Measurements from ENCODE around the gene SLC5A12.

The SLC5A12 gene, protein sequence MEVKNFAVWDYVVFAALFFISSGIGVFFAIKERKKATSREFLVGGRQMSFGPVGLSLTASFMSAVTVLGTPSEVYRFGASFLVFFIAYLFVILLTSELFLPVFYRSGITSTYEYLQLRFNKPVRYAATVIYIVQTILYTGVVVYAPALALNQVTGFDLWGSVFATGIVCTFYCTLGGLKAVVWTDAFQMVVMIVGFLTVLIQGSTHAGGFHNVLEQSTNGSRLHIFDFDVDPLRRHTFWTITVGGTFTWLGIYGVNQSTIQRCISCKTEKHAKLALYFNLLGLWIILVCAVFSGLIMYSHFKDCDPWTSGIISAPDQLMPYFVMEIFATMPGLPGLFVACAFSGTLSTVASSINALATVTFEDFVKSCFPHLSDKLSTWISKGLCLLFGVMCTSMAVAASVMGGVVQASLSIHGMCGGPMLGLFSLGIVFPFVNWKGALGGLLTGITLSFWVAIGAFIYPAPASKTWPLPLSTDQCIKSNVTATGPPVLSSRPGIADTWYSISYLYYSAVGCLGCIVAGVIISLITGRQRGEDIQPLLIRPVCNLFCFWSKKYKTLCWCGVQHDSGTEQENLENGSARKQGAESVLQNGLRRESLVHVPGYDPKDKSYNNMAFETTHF

DNA sequence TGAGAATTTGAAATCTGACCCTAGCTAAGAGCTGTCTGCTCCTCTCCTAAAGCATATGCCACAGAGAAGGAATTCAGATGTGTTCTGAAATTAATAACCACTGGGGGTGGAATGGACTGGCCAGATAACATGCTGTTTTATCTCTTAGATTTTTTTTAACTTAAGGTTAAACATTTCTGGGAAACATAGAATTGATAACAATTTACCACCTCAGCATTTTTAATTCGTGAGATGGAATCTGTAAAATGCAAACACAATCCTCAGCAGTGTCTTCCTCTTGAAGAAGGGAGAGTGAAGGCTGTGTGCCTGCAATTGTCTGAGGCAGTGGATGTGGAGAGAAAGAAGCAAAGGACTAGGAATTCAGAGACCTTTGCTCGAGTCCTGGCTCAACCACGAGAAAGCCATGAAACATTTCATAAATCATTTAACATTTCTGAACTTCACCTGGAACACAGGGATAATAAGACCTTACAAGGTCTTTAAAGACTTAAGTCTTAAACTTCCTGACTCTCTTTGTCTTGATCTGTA is at the start of gene SLC5A12:
Gene SLC5A12, minus strand, starts transcription at position 113 of the 528 bp plus-strand sequence. CDS start 346 bp downstream, outside the sequence.
- DNase-seq (ENCODE audit: low read depth): no peak

DNA sequence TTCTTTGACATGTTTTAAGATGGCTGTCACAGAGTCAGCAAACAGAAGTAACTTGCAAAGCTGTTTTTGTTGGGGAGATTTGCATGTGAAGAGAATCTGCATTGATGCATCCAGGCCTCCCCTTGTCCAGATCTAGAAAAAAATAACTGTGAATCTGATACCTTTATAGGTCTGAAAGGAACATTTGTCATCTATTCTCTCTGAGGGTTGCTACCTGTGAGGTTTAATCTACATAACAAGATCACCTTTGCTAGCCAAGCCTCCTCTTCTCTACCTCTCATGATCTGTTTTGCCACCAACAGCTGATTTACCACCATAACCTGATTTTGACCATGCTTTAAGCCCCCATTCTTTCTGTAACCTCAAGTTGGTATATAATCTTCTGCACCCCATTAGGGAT is 47.2 kb upstream of the SLC5A12 start:
- DNase-seq (ENCODE audit: low read depth): no peak

DNA sequence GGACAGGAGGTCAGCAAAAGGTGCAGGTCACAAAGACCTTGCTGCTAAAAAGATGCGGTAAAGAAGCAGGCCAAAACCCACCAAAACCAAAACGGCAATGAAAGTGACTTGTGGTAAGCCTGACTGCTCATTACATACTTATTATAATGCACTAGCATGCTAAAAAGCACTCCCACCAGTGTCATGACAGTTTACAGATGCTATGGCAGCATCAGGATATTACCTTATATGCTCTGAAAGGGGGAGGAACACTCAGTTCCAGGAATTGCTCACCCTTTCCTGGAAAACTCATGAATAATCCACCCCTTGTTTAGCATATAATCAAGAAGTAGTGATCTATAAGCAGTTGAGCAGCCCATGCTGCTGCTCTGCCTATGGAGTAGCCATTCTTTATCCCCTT is 45.2 kb upstream of the SLC5A12 start:
- DNase-seq (ENCODE audit: low read depth): no peak

DNA sequence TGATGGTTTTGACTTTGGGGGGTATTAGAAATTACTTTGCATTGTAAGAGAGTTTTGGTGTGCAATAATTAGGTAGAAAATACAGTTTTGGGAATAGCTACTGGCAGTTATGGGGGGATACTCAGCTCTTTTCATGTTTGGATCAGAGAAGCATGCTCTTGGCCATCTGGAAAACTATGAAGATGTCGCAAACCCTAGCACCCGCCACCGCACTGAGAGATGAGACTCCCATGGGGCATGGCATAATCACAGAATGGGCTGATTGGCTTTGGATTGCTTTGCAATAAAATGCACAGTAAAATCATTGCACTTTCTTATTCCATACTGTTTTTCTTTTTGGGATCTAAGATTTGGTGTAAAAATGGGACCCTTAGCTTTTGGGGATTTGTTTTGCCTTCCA is 43.5 kb upstream of the SLC5A12 start:
- DNase-seq (ENCODE audit: low read depth): no peak

DNA sequence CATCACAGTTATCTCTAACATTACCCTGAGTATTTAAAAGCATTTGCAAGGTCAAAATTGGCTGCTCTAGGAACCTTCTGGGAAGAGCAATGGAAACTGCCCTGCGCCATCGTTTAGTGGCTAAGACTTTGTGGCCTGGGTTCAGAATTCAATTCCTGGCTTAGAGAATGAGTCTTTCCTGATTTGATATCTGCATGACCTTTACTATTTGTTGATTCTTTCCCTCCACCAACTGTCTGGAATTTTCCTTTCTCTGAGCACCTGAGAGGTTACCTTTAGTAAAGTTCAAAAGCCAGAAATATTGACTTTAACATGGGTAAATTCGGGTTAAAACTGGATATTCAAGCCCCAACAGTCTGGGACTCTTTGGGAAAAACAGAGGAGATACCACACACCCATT is 43.0 kb upstream of the SLC5A12 start:
- no peak for DNase-seq (ENCODE audit: low read depth)

DNA sequence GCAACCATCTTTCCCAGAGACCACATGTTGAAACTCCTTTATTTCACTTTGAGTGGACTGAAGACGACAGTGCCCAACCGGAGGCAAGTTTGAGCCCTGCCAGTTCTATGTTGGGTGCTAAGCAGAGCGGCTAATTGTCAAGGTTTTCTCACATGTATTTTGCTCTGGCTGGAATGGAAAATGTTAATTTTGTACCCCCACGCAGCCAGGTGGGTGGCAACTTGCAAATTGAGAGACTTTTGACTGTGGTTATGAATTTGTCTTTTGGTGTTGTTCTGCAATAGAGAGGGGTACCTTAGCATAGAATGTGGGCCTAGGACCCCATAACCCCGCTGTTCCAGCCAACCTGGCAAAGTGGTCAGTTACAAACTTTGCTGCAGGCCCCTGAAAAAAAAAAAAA is 42.5 kb upstream of the SLC5A12 start:
- no peak for DNase-seq (ENCODE audit: low read depth)

DNA sequence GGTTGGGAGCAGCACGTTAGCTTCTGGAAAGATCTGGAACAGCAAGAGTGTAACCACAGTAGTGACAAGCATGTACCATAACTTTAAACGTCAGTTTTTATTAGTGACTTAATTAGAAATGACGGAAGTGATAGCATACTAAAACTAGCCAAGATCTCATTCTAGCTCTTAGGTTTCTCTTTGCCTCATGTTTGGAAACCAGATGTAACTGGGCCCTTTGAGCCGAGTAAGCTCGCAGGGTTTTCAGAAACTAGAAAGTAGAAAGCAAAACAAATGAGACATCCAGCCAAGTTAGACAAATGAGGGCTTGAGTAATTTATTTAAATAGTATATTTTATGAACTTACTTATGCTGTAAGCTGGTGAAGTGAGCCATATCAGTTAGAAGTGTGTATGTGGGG is 40.2 kb upstream of the SLC5A12 start:
- DNase-seq (ENCODE audit: low read depth): no peak

DNA sequence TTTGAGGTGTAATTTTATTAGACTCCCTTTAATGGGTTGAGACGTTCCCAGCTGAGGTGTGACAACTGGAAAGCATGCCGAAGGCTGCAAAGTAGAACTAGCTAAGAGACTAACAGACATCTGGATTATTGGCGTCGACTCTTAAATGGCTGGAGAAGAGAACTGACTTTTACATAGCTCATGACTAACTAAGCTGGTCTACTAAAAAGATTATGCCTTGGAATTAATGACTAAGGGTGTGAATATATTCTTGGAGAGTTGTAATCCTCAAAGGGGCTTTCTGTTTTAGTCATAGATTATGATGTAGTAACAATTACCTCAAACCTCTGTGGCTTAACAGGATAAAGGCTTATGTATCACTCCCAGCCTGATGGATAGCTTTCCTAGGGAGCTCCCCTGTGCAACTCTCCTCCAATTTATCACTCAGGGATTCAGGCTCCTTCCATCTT is 39.5 kb upstream of the SLC5A12 start:
- no peak for DNase-seq (ENCODE audit: low read depth)

DNA sequence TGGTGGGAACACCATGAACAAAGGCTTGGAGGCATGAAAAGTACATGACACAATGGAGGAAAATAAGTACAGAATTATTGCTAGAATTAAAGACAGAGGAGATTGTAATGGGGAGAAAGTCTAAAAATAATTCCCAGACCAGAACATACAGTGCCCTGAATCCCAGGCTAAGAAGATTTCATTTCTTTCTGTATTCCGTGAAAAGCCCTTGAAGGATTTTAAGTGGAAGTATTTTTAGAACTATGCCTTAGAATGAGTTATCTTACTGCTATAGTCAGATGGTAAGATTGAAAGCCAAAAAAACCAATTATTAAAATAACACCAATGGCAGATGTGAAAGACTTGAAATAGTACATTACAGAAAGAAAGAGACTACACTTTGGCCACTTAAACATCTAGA is 36.1 kb upstream of the SLC5A12 start:
- DNase-seq (ENCODE audit: low read depth): no peak

DNA sequence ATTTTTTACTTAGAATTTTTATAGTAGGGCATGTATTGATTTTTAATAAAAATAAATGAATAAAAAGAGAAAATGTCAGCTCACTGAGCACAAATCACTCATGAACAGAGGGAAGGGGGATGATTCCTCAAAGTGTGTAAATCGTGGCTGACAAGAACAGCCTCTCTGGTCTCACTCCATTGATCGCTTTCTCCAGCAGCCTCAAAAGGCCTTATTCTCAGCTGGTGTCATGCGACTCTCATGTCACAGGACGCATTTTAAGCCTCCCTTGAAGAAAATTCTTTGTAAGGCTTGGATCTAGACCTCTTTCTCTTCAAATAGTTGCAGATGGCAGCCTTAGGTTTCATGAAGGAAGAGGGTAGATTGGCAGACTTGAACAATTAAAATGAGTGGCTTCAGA is 33.9 kb upstream of the SLC5A12 start:
- DNase-seq (ENCODE audit: low read depth): no peak

DNA sequence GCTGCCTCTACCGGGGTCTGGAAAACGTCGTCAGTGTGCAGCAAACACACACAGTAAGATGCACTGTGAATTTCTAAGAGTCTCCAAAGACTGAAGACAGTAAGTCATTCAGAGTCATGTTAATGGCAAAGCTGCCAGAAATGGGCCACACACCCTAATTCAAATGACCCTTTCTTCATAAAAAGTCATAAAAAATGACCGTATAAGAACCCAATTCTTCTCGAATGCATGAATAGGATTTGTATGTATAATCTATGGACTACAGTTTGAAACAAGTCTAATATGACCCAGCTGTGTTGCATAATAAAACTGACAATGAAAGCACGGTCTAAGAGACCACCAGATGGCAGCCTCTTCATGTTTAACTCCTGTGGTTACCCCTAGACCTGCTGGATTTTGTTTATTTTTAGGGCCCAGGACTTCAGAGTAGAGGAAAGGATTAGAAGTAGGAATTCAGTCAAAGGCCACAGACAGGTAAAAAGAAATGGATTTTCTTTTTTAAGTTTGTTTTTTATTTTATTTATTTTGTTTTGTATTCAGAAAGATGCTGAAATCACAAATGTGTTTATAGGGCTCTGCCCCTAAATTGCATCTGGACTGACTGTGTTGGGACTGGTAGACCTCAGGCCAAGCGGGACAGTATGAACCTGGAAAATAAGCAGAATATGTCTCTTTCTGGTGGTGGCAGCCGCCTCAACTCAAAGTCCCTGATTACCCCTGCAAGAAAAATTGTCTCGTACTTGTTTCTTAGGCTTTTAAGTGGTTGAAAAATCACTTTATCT is 32.1 kb upstream of the SLC5A12 start:
- DNase-seq (ENCODE audit: low read depth): no peak

DNA sequence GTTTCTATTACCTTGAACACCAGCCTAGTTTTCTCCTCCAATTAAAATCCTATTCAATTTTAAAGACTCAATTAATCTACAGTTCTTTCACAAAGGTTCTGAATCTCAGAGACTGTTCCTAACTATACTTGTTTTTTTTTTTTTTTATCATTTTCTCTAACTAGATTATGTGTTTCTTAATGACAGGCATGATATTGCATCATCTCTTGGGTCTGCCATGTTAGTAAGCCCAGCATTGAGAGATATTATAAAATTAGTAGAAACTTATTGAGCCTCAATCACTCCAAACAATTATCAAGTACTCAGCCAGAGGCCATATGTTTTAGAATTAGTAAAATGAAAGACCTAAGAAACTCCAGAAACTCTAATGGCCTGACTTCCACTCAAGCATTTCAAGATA is 28.1 kb upstream of the SLC5A12 start:
- no peak for DNase-seq (ENCODE audit: low read depth)

DNA sequence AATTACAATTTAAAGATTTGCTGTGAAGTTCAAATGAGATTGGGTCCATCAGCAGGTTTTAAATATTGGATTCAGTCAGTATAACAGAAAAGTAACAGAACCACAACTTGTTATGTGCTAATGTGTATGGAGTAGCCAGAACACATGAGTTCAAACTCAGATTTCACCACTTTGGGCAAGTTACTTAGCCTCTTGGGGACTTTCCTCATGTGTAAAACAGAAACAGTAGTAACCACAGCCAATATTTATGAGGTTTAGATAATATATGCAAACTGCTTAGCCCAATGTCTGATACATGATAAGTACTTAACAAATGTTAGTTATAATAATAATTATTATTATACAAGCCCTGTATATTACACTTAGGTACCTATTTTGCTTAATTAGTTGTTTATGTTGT is 21.8 kb upstream of the SLC5A12 start:
- DNase-seq (ENCODE audit: low read depth): no peak

DNA sequence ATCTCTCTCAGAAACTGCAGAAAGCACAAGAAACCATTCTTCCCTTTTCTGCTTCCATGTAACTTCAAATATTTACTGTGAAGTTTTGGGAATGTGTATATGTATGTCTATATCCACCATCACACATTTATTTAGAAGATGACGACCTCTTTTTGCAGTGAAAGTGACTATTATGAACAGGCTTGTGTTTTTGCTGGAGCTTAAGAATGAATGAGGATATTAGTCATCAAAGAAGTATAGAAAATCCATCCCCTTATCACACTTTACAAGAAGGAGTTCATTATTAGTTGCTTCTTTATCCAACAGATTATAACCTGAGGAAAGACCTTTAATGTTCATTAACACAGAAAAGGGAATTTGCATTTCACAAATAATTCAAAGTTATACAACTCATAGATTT is 21.1 kb upstream of the SLC5A12 start:
- DNase-seq (ENCODE audit: low read depth): no peak

DNA sequence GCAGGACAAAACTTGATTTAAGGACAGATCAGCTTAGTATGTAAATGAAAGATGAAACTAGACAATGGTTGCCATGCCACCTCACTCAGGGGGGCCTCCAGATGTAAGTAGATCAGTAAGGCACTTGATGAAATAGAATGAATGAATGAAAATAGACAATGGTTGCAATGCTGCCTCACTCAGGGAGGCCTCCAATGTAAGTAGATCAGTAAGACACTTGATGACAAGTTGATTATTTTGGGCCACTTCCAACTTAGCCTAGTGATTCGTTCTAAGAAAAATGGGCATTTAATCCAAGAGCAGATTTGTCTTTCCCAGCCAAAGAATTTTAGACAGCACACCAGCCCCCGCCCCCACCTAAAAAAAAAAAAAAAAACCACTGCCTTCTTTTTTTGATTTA is 19.2 kb upstream of the SLC5A12 start:
- no peak for DNase-seq (ENCODE audit: low read depth)

DNA sequence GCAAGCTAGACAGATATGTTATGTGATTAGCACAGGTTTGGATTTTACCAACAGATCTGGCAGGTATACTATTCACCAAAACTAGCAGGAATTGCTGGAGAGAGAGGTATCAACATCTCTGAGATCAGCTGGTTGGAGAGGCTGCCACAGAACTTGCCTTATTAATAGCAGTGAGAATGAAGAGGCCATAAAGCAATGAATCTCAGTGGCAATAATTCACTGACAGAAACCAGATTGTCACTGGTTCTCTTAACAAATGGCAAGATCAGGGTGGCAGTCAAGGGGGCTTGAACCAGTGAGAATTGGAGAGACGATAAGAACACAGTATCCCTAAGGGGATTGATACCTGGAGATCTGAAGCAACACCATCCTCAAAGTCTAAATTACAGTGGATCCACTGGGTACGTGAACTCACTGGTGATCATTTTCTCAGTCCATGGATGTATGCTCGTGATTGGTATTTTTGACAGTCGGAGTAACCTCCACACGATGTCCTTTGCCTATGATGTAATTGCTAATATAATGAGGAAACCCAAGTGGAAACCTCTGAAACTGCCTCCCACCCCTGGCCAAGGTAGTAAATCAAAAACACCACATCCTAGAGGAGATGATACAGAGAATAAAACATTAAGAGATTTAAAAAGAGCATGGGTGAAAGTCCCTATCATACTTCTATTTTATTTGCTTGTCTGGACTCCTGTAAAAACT is 17.7 kb upstream of the SLC5A12 start:
- no peak for DNase-seq (ENCODE audit: low read depth)

DNA sequence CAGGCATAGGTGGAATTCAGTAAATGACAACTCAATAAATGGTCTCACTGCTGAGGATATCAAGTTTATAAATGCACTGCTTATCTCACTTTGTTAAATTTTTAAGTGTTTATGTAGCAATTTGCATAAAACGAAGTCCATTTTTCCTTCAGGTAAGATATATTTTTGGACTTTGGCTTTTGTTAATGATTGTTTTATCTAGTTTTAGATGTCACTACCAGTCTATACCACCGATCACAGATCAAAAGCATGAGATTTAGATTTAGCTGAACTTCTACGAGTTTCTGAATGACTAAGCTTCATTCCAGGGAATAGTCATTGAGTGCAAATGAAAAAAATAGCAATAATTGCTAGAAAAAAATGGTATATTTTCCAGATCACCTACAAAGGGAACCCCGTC is 12.8 kb upstream of the SLC5A12 start:
- no peak for DNase-seq (ENCODE audit: low read depth)

DNA sequence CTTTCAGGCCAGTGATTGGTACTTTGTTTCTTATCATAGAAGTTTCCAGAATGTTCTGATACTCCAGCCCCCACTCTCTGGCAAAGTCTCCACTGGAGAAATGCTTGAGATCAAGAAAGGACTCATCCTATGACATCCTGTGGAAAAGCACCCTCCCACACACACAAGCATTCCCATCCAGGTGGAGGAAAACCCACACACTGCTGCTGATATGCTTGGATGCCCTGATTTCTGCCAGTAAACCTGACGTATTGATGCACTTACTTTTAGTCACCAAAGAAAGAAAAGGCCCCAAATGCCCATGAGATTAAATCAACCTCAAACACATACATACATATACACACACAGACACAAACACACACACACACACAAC is 9.2 kb upstream of the SLC5A12 start:
- no peak for DNase-seq (ENCODE audit: low read depth)

DNA sequence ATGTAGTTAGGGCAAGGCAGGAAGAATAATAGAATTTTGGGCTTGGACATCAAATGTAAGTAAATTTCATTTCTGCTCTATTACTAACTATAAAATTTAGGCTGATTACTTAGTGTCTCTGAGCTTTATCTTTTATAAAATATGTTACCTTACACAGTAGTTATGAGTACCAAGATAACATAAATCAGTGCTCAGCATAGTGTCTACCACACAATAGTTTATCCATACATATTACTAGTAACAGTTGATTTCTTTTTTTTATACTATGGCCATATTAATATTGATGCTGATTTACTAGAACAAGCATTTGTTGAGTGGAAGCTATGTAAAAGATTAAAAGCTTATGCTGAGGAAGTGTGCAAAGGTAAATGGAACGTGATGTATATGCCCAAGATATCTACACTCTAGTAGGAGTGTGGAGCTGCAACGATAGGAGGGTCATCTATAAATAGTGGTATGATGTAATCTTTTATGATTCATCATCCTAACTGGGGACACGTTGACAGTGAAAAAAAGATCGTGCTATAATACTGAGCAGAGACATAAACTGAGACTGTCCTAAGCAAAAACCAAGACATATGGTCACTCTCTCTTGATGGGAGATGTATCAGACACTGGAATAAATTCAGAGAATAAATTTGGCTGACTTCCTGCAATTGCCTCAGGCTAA is 8.7 kb upstream of the SLC5A12 start:
- DNase-seq (ENCODE audit: low read depth): no peak

DNA sequence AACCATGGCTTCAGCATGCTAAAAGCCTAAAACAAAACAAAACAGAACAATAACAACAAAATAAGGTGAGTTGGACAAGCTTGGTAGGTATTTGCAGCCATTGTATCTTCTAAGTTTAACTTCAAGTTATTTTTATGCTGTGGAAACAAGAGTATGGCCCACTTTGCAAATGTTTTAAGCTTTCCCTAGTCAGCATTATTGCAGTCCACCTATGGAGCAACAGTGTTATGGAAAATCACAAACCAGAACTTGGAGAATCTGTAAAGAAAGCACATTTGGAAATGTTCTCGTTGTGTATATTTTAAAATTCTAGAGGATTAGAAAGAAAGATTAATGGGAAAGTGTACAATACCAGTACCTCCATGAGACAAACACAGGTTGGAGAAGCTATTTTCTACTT is 7.4 kb upstream of the SLC5A12 start:
- DNase-seq (ENCODE audit: low read depth): no peak

DNA sequence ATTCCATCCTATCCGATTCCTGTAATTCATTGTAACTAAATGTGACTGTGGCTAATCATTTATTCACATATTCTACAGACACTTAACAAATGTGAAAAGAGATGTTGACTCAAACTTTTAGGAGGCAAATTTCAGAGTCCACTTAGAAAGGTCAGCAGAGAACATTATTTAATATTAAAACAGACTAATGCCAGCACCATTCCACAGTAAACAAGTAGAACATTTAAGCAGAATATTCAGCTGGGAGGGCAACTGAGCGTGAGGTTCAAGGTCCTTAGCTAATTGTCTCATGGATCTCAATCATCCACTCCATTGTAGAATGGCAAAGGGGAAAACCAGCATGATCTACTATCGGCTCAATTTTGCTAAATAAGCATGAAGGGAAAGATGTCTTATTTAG is 5.1 kb upstream of the SLC5A12 start:
- no peak for DNase-seq (ENCODE audit: low read depth)

DNA sequence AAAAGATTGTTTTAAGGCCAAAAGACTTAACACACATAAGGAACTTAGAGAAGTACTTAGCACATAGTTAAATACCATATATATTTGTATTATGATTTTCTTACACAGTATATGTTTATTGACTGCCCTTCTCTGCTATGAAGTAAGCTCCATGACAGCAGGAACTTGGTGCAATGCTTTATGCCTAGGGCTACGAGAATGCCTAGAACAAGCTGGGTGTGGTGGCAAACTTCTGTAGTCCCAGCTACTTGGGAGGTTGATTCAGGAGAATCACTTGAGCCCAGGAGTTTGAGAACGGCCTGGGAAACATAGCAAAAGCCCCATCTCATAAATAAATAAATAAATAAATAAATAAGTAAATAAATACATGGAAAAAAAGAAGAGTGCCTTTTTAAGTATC is 1.9 kb downstream of the SLC5A12 start:
- no peak for DNase-seq (ENCODE audit: low read depth)

Data from stimulated activated CD8-positive, alpha-beta memory T cell treated with anti-CD3 and anti-CD28 coated beads, Interleukin-7, amount 100 ng/mL, for 24 hours (primary cell).